Suppressor macrophage treated with lipopolysaccharide for 1 hour (primary cell): ENCODE measurements around the gene ANGPTL2.
A peak's percentile ranks its signal among the peaks of the same experiment; 100 is the strongest.

Source experiments
- DNase-seq, 3 donors: peaks; one replicate each; pipeline ENCODE4 v3.0.0-alpha.2; 2020 to 2022

ANGPTL2 gene

DNA sequence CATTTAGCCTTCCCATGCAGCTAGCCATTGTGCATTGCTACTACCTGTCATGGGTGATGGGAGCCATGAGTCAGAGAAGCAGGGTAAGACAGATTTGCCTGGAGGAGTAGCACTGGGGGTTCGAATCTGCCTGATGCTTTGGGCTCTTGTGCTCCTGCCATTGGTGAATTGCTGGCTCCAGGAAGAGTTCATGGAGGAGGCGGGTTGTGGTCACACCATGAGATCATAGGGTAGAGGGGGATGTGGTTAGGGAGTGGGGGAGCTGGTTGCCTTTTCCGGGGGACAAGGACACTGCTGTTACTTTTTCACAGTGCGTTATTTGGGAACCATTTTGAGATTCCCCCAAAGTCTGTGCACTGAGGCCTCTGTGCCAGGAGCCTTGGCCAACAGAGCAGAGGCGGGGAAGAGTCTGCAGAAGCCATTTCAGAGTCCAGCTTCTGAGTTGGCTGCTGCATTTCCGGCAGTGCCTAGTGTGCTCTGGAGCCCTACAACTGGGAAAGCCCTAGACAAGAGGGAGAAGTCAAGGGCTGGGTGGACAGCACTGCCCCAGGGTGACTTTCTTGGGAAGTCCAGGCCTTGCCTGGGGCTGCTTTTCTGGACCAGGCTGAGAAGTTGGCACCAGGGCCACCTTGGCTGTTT, 6.2 kb downstream of the ANGPTL2 start:
- DNase-seq = peak in 1 of 3 donors; percentile 4

DNA sequence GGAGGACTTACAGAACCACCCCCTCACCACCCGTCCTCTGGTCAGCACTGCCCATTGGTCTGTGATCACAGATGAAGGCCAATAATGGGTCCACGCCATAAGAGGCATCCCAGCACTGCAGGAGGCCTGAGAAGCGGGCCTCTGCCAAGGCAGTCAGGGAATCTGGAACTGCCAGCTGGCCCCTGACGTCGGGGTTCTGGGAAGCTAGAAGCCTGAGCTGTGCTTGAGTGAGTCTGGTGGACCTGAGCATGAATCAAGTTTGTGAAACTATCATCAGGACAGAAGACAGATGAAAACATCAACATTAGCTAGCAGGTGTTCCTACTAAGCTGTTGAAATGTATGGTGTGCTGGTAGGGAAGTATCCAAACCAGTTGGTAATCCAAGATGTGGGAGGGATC, 7.8 kb downstream of the ANGPTL2 start:
- no peak for DNase-seq

DNA sequence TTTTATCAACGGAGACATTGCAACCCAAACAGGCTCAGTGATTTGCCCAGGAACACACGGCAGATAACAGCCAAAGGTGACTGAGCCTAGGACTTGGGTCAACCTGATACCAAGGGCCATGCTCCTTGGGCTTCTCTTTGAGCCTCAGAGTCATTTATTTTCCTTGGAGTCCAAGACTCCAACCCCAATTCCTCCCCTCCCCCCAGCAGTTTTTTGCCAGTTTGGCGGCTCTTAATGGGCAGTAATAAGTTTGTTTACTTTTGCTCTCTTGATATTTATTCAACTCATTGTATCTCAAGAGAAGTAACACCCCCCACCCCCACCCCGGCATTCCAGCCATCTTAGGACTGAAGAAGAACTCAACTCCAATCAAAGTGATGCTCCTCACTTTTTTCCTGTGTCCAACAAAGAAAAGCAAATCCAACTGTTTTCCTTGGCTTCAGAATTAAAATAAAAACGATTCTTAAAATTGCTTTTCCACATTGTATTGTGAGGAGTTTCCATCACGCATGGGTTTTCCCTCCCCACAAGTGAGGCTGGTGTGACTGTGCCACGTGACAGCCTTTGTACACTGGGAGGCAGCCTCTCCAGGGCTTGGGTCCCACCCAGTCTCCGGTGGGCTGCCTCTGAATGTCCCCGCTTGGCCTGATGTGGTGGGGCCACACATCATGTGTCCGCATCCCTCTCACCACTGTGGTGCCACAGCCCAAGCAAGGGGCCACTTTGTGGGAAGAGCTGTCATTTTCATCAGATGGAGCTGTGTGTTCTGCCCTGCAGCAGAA, 9.1 kb downstream of the ANGPTL2 start:
- no peak for DNase-seq

DNA sequence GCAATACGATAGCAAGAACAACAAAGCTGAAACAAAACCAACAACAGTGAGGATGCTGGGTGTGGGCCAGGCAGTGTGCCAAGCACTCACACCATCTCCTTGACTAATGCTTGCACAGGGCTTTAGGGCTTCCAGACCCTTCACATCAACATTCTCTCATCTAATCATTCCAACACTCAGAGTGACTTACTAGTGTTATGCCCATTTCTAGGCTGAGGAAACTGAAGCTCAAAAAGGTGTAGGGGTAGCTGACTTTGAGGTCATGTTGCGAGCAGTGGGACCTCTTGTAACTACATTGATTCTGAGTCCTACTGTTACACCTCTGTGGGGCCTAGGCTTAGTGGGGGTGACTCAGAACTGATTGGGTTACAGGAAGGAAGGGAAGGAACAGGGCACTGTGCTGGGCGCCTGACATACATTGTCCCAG, 9.7 kb downstream of the ANGPTL2 start:
- DNase-seq = no peak

DNA sequence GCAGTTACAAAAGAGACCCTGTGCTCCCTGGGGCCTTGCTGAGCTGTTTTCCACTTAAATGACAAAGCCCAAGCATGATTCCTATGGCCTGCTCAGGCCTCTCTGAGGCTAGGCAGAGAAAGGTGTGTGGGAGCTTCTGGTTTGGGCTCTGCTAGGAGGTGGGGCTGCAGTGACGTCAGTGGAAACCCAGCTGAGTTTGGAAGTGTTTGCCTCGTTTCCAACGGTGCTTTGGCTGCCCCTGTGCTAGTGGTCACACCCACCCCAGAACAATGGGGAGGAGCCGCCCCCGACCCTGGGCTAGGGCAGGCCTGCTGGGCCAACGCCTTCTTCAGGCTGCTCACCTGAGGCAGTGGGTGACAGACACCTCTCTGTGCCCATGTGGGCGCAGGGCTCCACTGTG, 10.4 kb downstream of the ANGPTL2 start:
- no peak for DNase-seq

DNA sequence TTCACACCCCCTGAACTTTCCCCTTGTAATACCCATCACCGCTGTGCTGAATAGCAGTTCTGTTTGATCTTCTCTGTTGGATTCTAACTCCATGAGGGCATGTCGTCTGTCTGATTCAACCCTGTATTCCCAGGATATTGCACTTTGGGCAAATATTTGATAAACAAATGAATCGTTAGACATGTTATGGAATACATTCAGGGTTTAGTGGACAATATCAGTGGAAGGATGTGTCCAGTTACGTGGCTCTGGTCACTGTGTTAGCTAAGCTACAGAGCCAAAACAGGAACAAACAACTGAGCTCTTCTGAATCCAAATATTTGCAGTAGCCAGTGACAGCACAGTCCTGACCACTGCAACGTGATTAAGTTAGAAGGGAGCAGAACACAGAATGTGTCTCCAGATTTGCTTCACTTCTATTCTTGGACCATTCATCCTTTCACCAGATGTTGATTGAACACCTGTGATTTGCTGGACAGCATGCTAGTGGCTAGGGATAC, 13.2 kb downstream of the ANGPTL2 start:
- no peak for DNase-seq

DNA sequence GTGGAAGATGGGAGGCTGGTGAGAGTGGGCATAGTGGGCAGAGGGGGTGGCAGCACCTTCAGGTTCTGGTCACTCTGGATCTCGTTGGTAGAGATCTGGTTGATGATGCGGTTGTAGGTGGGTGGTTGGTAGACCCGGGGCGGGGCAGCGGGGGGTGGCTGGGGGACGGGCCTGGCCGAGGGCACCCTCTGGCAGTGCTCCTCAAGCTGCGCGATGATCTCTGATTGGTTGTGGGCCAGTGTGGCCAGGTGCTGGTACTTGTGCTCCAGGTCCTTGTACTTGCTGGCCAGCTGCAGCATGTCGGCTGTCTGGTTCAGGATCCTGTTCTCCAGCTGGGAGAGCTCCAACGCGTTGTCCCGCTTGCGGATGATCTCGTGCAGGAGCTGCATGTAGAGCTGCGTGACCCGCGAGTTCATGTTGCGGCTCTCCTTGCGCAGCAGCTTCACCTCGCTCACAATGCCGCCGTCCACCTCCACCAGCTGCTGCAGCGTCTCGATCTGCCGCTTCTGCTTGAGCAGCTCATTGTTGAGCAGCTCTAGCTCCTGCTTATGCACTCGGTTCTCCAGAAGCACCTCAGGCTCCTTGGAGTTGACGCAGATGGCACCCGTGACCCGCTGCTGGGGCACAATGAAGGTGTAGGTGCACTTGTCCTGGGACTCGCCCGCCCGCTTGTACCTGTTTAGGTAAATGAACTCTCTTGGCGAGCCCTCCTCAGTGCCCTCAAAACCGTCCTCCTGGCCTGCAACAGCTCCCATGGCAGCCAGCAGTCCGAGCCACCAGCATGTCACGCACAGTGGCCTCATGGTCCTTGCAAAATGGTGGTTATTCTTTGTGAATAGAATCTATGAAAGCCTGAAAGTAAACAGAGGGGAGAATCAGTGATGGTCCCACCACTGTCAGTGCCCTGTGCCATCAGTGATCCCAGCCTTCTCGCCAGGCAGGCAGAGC, 14.2 kb downstream of the ANGPTL2 start:
- no peak for DNase-seq

DNA sequence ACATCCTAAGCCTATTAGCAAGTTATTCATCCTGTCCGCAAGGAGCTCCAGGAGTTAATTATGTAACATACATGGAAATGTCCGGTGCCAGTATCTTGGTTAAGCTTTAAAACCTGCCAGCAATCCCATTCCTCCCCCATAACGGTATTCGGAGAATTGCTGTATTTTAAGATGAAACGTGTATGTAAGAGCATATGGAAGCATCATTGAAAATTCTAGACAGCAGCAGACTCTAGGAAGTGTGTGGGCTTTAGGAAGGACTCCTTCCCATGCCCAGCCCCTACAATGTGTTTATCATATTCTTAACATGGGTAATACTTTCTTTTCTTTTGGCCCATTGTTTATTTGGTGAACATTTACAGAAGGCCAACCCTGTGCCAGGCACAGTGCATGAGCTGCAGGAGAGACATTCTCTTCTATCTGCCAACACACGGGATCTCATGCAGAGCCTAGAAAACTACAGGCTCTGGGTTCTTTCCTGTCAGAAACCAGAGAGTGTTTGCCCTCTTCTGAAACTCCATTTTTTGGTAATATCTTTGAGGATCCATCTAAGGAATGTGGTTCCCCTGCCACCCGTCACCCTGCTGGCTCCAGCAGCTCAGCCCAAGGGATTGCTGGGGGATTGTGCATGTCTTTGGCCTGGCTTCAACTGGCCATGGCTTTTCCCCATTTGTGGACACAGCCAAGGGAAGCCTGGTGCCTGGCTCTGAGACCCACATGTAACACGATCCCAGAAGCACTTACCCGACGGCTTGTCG, 15.1 kb downstream of the ANGPTL2 start:
- DNase-seq = no peak

DNA sequence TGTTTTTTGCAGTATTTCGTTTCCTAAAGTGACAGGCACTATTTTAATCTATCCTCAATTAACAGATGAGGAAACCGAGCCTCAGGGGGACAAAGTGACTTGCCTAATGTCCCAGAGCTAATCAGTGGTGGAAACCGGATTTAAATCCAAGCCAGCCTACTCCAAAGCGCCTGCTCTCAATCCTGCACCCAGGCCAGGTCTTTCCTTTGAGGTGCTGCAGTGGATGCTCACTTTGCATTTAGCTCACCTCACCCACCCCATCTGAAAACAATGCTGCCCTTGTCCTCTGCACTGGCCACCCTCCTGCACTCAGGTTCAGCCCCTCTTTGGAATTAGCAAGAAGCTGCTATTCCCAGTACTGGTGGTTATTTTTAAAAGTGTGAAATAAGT, 16.0 kb downstream of the ANGPTL2 start:
- DNase-seq = no peak

DNA sequence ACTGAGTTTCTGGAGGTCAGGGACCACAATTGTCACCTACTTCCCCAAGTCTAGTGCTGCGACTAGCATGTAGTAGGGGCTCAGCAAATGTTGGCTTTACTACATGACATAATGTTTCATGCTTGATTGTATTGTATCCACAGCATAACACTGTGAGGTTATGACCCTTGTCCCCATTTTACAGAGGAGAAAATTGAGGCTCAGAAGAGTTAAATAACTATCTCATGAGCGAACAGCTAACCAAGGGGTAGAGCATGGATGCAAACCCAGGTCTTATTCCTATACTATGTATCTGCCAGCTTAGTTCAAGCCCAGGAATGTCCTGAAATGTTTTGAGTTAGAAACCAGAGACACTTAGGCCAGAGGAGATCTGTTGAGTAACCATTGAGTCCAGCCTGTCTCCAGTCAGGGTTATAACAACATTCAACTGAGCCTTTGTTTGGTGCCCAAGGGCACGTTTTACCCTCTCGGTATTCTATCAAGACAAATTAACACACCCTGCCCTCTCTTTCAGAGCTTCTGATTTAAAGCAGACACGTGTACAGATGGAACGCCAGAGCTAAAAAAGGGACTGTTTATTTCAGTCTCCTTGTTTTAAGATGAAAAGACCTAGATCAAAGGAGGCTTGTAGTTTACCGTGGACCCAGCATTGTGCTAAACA, 16.5 kb downstream of the ANGPTL2 start:
- no peak for DNase-seq

DNA sequence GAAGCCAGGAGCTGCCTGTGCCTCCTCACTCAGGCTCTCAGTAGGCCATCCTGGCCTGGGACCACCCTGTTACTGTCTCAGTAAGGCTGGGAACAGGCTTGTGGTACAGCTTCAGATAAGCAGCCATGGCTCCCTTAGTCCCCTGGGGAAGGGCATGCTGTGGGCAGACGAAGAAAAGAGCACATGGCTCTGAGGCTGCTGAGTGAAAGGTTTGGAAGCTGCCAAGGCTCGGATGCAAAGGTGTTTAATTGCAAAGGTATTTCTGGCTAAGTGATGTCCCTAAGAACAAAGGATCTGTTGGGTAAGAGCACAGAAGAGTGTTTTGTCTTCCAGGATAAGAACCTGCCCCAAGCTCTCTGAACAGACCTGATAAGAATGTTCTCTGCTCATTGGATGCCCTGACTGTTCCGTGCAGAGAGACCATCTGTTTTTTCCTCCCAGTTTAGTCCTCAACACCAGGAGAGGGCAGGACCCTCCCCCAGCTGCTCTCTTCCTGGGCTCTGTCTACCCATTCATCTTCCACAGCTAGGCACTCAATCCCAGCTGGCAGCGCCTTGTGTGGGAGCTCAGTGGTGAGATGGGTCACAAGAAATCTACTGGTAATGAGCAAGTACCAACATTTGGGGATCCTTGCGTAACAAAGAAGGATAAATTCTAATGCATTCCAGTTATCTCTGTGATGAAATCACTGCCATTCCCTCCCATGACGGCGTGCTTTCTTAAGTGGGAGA, 17.7 kb downstream of the ANGPTL2 start:
- DNase-seq = no peak

DNA sequence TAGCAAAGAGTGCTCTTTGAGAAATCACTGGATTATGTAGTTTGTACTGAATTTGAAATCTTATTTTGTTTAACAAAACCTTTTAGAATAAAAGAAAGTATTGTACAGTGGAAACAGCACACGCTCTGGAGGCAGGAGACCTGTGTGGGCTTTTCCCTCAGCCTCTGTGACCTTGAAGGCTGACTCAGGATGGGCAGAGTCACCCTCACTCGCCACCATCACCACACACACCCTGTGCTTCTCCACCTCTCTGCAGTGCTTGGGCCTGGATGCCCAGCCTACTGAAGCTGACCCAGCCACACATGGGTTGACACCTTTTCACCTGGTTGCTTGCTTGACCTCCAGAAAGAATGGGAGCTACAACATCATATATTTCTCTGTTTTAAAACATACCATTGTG, 19.6 kb downstream of the ANGPTL2 start:
- DNase-seq = no peak

DNA sequence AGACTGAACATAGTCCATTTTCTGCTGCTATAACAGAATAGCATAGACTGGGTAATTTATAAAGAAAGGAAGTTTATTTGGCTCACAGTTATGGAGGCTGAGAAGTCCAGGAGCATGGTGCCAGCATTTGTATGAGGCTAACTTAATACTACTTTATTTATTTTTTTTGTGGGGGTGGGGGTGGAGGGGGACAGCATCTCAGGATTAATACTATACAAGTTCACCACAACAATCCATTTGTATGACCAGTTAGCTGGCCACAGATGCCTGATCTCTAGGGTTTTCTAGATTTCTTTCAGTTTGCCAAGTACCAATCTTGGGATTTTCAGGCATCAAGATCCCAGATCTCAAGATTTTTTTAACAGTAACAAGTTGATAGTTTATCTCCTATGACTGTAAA, 20.3 kb downstream of the ANGPTL2 start:
- no peak for DNase-seq

DNA sequence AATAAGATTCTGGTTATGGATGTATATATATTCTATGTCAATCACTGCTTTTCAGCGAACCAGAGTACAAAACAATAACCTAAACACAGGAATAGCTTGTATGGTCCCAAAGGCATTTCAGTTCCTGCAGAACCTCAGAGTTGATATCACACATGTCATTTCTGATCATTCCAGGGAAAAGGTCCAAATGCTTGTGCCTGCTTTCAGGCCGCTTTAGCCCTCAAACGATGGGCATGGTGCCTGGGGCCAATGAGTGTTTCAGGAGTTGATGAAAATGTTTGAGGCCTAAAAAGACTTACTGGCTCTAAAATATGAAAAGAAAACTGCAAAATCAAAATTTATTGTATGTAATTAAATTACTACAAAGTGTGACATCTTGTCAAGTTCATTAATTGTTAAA, 22.8 kb downstream of the ANGPTL2 start:
- DNase-seq = no peak

DNA sequence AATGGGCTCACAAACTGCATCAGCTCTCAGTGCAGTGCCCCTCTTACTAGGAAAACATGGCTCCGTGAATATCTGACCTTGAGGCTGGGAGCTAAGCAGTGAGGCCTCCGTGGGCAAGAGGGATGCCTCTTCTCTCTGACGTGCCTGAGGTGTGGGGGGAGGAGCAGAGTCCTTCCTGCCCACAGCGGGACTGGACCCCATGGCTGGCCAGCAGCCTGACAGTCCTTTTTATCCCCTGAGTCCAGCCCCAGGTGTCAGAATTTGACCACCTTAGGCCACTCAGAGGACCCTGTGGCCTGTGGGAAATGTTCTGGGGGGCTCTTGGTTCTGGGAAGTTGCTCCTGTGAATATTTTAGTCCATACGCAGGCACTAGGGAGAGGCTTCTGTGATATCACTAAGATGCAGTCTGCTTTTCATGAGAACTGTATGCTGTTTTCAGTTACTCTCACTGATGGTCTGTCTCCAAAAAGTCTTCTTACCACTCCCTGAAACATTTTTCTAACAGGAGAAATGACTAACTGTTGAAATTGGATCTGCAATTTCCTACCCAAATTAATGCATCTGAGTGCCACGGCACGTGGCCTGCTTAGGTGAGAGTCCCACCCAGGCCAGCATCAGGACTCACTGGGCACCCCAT, 23.4 kb downstream of the ANGPTL2 start:
- DNase-seq = no peak

DNA sequence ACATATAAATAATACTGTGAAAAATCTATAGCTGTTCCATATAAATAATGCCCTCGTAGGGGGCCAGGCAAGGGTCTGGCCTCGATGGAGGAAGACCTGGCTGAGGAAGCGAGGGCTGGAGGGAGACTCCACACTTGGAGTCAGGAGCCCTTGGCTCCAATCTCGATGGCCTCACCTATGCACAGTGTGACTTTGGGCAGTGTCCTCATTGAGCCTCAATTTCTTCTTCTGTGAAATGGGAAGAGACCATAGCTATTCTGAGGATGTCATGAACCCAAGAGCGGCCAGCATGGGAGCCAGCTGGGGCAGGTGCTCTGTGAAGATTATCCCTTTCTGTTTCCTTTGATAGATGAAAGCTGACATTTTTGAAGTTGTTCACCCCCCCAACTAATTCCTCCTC, 24.8 kb downstream of the ANGPTL2 start:
- no peak for DNase-seq

DNA sequence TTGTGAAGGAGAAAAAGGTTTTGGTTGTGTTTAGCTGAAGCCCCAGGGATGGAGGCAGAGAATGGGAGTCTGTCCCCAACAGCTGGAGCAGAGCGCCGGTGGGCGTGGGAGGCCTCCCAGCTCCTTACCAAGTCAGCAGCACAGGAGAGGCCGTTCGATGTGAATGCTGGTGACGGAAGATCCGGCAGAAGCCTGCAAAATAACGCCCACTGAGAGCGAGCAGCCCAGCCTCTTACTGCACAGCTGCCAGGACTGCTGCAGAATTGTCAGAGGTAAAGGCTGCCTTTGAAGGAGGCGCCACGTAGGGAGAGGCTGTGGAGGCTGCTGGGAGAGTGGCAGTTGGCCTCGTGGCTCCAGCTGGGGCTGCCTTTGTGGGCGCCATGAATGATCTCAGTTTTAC, 26.2 kb downstream of the ANGPTL2 start:
- DNase-seq = no peak

DNA sequence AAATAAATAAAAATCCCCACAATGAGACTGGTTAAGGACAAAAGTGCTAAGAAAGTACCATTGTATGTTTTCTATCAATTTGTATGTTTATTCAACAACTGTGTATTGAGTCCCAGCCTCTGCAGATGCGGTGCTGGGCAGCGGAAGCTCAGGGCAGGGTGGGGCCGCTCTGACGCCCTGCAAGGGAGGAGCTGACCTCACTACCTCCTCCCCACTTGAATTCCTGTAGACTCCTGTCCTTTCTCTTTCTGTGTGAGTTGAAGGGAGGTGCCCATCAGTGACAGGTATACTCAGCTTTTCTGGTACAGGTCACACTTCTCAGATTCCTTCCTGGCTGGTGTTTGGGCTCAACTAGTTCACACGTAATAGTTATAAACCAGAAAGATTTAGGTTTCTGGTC, 27.0 kb downstream of the ANGPTL2 start:
- DNase-seq = no peak

DNA sequence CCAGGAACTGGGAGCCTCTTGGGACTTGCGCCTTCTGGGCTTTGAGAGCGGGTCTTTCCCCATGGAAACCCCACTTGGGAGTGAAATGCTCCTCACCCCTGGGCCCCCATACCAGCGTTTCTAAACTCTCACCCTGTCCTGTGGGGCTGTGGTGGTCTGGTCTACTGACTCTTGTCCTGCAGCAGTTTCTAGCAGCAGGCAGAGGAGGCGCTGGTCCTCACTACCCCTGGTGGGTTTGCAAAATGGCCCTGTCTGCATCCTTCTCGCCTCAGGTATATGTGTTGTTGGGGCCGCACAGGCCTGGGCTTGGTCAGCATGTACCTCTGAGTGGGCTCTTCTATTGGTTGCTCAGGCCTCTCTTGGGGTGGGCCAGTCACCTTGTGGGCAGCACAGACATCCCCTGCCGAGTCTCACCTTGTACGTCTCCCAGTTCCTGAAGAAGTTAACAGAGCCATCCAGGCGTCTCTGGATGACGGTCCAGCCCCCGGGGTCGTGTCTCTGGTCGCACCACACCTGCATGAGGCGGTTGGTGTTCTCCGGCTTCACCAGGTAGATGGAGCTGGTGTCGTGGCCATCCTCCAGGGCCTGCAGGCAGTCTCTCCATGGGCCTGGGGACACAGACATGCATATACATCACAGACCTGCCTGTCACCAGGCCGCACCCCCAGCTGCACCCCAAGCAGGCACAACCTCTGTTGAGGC, 29.0 kb downstream of the ANGPTL2 start:
- DNase-seq = no peak

DNA sequence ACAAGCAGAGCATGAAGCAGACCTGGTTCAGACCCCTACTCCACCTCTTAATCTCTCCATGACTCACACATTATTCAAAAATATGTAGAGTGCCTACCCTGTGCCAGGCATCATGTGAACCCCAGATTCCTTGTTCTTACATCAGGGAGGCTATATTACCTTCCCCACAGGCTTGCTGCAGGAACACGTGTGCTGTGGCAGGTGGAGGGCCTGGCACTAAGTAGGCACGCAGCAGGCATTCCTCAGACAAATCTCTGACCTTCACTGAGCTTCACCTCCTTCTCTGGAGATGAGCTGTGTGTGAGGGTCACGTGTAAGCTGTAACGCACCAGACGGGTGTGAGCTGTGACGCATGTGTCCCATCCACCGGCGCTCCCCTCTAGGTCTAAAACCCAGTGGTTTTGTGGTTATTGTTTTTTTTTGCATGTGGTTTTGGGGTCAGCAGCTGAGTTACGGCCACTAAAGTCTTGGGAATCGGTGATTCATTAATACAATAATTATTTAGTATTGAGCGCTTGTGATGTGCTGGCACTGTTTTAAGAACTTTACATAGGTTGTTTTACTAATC, 30.3 kb downstream of the ANGPTL2 start:
- no peak for DNase-seq
